SK-N-SH (cell line): ENCODE measurements around the gene UGCG. TPM values are rescaled to one million over a fixed set of nuclear protein-coding genes. Genes with fewer than 3 reads are reported as not detected.

ENCODE experiments used
- CTCF ChIA-PET: fragments of 300-600, 350-600 bp; formaldehyde crosslinking; extraction: SDS; loops from one replicate; lab custom pipeline; 2021; lab: Yijun Ruan, JAX
- POLR2A ChIA-PET: fragments of 350-600 bp; sonication (Branson Sonifier 250); formaldehyde crosslinking; extraction: SDS; loops from one replicate; lab custom pipeline; 2020; ENCODE audit warnings: antibody characterized with exemption, inconsistent platforms; lab: Yijun Ruan, JAX
- DNase-seq: peaks from one replicate; pipeline ENCODE4 v3.0.0; 2012
- H2AFZ ChIP-seq: fragments of 200-600 bp; sonication (generic); 2 replicates; pipeline ENCODE4 v1.8.1; 2016; ENCODE audit warnings: antibody characterized with exemption, mild to moderate bottlenecking, low read depth
- H3F3A ChIP-seq: fragments of 200-600 bp; sonication (generic); replicated peaks from 2 replicates; pipeline ENCODE3; 2016; ENCODE audit warnings: antibody characterized with exemption, mild to moderate bottlenecking; ENCODE audit not compliant: insufficient read depth
- H3K27ac ChIP-seq, 2 experiments: fragments of 200-500 bp in 1 of 2; fragments of 200-600 bp in 1 of 2; sonication (Bioruptor generic) in 1 of 2; sonication (generic), shearing (Covaris generic) in 1 of 2; 2 replicates each; pipeline versions ENCODE4 v1.5.1 to v1.6.1; 2014 to 2016; ENCODE audit warnings: low read depth in 2 of 2, inconsistent platforms in 1 of 2, low read length in 1 of 2, mild to moderate bottlenecking in 1 of 2, mixed read lengths in 1 of 2
- H3K27me3 ChIP-seq: fragments of 200-600 bp; sonication (generic), shearing (Covaris generic); 2 replicates; pipeline ENCODE4 v1.6.1; 2016; ENCODE audit warnings: mixed run types; ENCODE audit not compliant: insufficient read depth
- H3K36me3 ChIP-seq, 2 experiments: fragments of 200-500 bp in 1 of 2; fragments of 200-600 bp in 1 of 2; sonication (Bioruptor generic) in 1 of 2; sonication (generic) in 1 of 2; replicated peaks in 1 of 2; 2 replicates each; pipeline versions ENCODE3 to v1.5.1; 2014 to 2016; ENCODE audit warnings: low read length in 1 of 2, mild to moderate bottlenecking in 1 of 2; ENCODE audit not compliant: insufficient read depth in 2 of 2, control insufficient read depth in 1 of 2
- H3K4me1 ChIP-seq, 2 experiments: fragments of 200-500 bp in 1 of 2; fragments of 200-600 bp in 1 of 2; sonication (Bioruptor generic) in 1 of 2; sonication (generic), shearing (Covaris generic) in 1 of 2; 2 replicates each; pipeline versions ENCODE4 v1.5.1 to v1.6.1; 2014 to 2016; ENCODE audit warnings: low read depth in 1 of 2, low read length in 1 of 2, mixed run types in 1 of 2; ENCODE audit not compliant: insufficient read depth in 2 of 2, control insufficient read depth in 1 of 2
- H3K4me2 ChIP-seq: fragments of 200-600 bp; sonication (generic), shearing (Covaris generic); 2 replicates; pipeline ENCODE4 v1.6.1; 2017; ENCODE audit warnings: mixed run types
- H3K4me3 ChIP-seq, 2 experiments: fragments of 200-500 bp in 1 of 2; fragments of 200-600 bp in 1 of 2; sonication (Bioruptor generic) in 1 of 2; sonication (generic), shearing (Covaris generic) in 1 of 2; 2 replicates each; pipeline versions ENCODE4 v1.5.1 to v1.8.1; 2014 to 2016; ENCODE audit warnings: low read depth in 2 of 2, inconsistent platforms in 1 of 2, low read length in 1 of 2, mild to moderate bottlenecking in 1 of 2, mixed read lengths in 1 of 2, moderate library complexity in 1 of 2
- H3K79me2 ChIP-seq: fragments of 200-600 bp; sonication (generic); 2 replicates; pipeline ENCODE4 v1.8.1; 2017; ENCODE audit warnings: mild to moderate bottlenecking; ENCODE audit not compliant: insufficient read depth
- H3K9ac ChIP-seq: fragments of 200-600 bp; sonication (generic); 2 replicates; pipeline ENCODE4 v1.6.1; 2017; ENCODE audit warnings: mixed run types
- H3K9me2 ChIP-seq: fragments of 200-600 bp; sonication (generic); 2 replicates; pipeline ENCODE4 v1.6.1; 2017; ENCODE audit warnings: mixed run types
- H3K9me3 ChIP-seq: fragments of 200-600 bp; sonication (generic); 2 replicates; pipeline ENCODE4 v1.6.1; 2017; ENCODE audit warnings: mixed run types, mild to moderate bottlenecking, moderate library complexity
- H4K20me1 ChIP-seq: fragments of 200-600 bp; sonication (generic); 2 replicates; pipeline ENCODE4 v1.6.1; 2017; ENCODE audit warnings: mild to moderate bottlenecking, mixed run types; ENCODE audit not compliant: insufficient read depth
- CHD2 ChIP-seq: fragments of 150-350 bp; IDR thresholded peaks from 2 replicates; pipeline ENCODE4 v1.6.1; 2018; ENCODE audit warnings: low read length; ENCODE audit not compliant: partially characterized antibody
- CTCF ChIP-seq: fragments of 200-600 bp; sonication (generic); IDR thresholded peaks from 2 replicates; pipeline ENCODE4 v1.6.1; 2017; ENCODE audit warnings: antibody characterized with exemption, mild to moderate bottlenecking, moderate library complexity
- ELF1 ChIP-seq: IDR thresholded peaks from 2 replicates; pipeline ENCODE4 v1.4.0; 2012
- EZH2phosphoT487 ChIP-seq: fragments of 200-600 bp; sonication (generic); IDR thresholded peaks from 2 replicates; pipeline ENCODE4 v1.6.1; 2017; ENCODE audit warnings: low read depth, mixed run types, mild to moderate bottlenecking, antibody characterized with exemption, moderate library complexity, borderline replicate concordance
- FOSL2 ChIP-seq: IDR thresholded peaks from 2 replicates; pipeline ENCODE4 v1.4.0; 2012; ENCODE audit warnings: low read depth, mild to moderate bottlenecking, moderate library complexity, borderline replicate concordance
- FOXM1 ChIP-seq: IDR thresholded peaks from 2 replicates; pipeline ENCODE4 v1.4.0; 2012; ENCODE audit warnings: low read depth, mild to moderate bottlenecking
- GABPA ChIP-seq: IDR thresholded peaks from 2 replicates; pipeline ENCODE4 v1.4.0; 2012; ENCODE audit warnings: low read depth, mild to moderate bottlenecking
- NFIC ChIP-seq: IDR thresholded peaks from 2 replicates; pipeline ENCODE4 v1.4.0; 2012; ENCODE audit warnings: borderline replicate concordance
- RCOR1 ChIP-seq: fragments of 150-350 bp; IDR thresholded peaks from 2 replicates; pipeline ENCODE4 v1.6.1; 2017; ENCODE audit warnings: antibody characterized with exemption, low read length
- REST ChIP-seq: IDR thresholded peaks from 2 replicates; pipeline ENCODE4 v1.6.1; 2012; ENCODE audit warnings: mild to moderate bottlenecking, low read depth, low read length, moderate library complexity
- RFX5 ChIP-seq: IDR thresholded peaks from 2 replicates; pipeline ENCODE4 v1.6.1; 2012; ENCODE audit warnings: mild to moderate bottlenecking, improper control_type of control experiment, low read length
- RXRA ChIP-seq: IDR thresholded peaks from 2 replicates; pipeline ENCODE4 v1.4.0; 2012; ENCODE audit warnings: low read depth, mild to moderate bottlenecking, borderline replicate concordance
- SMC3 ChIP-seq: IDR thresholded peaks from 2 replicates; pipeline ENCODE4 v1.6.1; 2012; ENCODE audit warnings: low read depth, low read length, improper control_type of control experiment
- TAF1 ChIP-seq: IDR thresholded peaks from 2 replicates; pipeline ENCODE4 v1.6.1; 2012; ENCODE audit warnings: low read depth, mild to moderate bottlenecking, low read length, moderate library complexity, borderline replicate concordance
- TCF12 ChIP-seq: IDR thresholded peaks from 2 replicates; pipeline ENCODE4 v1.4.0; 2012
- USF1 ChIP-seq: IDR thresholded peaks from 2 replicates; pipeline ENCODE4 v1.4.0; 2012; ENCODE audit warnings: low read depth, borderline replicate concordance
- YY1 ChIP-seq: IDR thresholded peaks from 2 replicates; pipeline ENCODE4 v1.4.0; 2012; ENCODE audit warnings: low read depth, mild to moderate bottlenecking
- WGBS: methylation state at CpG from one replicate; pipeline ENCODE4 v1.1.6; 2017; ENCODE audit warnings: low lambda C conversion rate; 5-methylcytosine and 5-hydroxymethylcytosine counted together
- polyA plus RNA-seq, 3 experiments: library from polyadenylated mRNA; depleted of rRNA; stranded (reverse); fragments of >200 nt; gene quantifications; 2 replicates each; pipeline ENCODE4 v1.2.3, GENCODE V29; 2012

Gene UGCG
- polyA plus RNA-seq, 1 of the 3 experiments (the other 2 are of a cell fraction): 20.0 TPM

GRCh38 chr9:111949919-111950318 is 53.3 kb downstream of the UGCG start:
- Histone ChIP-seq H3K4me1 (no peaks in the 10 kb centered on the region; a peak in 1 of 4 replicates), H3F3A (peaks cover 9% of the 10 kb centered on the region), H3K4me3 (no peak overlapping the region), H2AFZ (no peak overlapping the region), H3K9me2 (no peaks in the 10 kb centered on the region), H3K4me2 (no peak overlapping the region), H3K79me2 (no peaks in the 10 kb centered on the region), H3K27me3 (no peaks in the 10 kb centered on the region), H4K20me1 (no peaks in the 10 kb centered on the region), H3K27ac (peak overlapping the region in 1 of 2 experiments; percentile 44; a peak in 1 of 4 replicates), H3K9me3 (no peaks in the 10 kb centered on the region), H3K9ac (no peak overlapping the region), H3K36me3 (no peaks in the 10 kb centered on the region)
- TF ChIP-seq RFX5 (no peak), FOSL2 (peak; percentile 6; the same call in 1 of the 2 replicates), GABPA (no peak), CHD2 (no peak), YY1 (no peak), ELF1 (no peak), RXRA (no peak), NFIC (no peak)
- no peak for DNase-seq
- ChIA-PET CTCF (no interaction called here), POLR2A (no interaction called here)
- WGBS: 91% methylated on average over 3 of the region's 3 CpGs

GRCh38 chr9:111952559-111952958 is 55.9 kb downstream of the UGCG start:
- no peaks in the 10 kb centered on the region for H3K27me3 ChIP-seq
- peaks cover 0 to 4% of the 10 kb centered on the region in 2 experiments; a peak in 1 of 4 replicates for H3K4me1 ChIP-seq
- CTCF ChIA-PET: no interaction called here
- H3K36me3 ChIP-seq: no peaks in the 10 kb centered on the region
- H4K20me1 ChIP-seq: no peaks in the 10 kb centered on the region
- TF ChIP-seq TCF12 (peak; percentile 12; the same call in 1 of the 2 replicates), RXRA (peak; percentile 51; the same call in 1 of the 2 replicates), SMC3 (no peak), FOXM1 (no peak)
- TF ChIP-seq, all 33 proteins: peak for 2
- no peaks in the 10 kb centered on the region for H3K9me2 ChIP-seq
- H3F3A ChIP-seq: peaks cover 8% of the 10 kb centered on the region
- H3K9me3 ChIP-seq: no peaks in the 10 kb centered on the region
- H3K4me3 ChIP-seq: no peak overlapping the region
- 62% methylated on average over 3 of the region's 3 CpGs for WGBS
- DNase-seq: no peak
- H2AFZ ChIP-seq: no peak overlapping the region
- no peaks in the 10 kb centered on the region for H3K79me2 ChIP-seq
- peak overlapping the region; percentile 14; the same call in 1 of the 2 replicates for H3K9ac ChIP-seq
- POLR2A ChIA-PET: no interaction called here
- peak overlapping the region in 1 of 2 experiments; percentile 33; a peak in 1 of 4 replicates for H3K27ac ChIP-seq
- H3K4me2 ChIP-seq: 0 out of 2 replicates have a peak overlapping the region, but pooled peaks have one; percentile 15

GRCh38 chr9:111953444-111953843 is 56.8 kb downstream of the UGCG start:
- ChIA-PET POLR2A (no interaction called here), CTCF (no interaction called here)
- Histone ChIP-seq H3K27ac (no peak overlapping the region), H3K4me1 (peaks cover 0 to 7% of the 10 kb centered on the region in 2 experiments; a peak in 1 of 4 replicates), H3K9me2 (no peaks in the 10 kb centered on the region), H3K27me3 (no peaks in the 10 kb centered on the region), H3K79me2 (no peaks in the 10 kb centered on the region), H2AFZ (no peak overlapping the region), H3K4me3 (no peak overlapping the region), H3K9me3 (no peaks in the 10 kb centered on the region), H3F3A (peaks cover 17% of the 10 kb centered on the region), H3K36me3 (no peaks in the 10 kb centered on the region), H3K4me2 (no peak overlapping the region), H4K20me1 (no peaks in the 10 kb centered on the region), H3K9ac (no peak overlapping the region)
- WGBS: 83% methylated on average over 3 of the region's 3 CpGs
- no peak for DNase-seq
- no peak for TF ChIP-seq EZH2phosphoT487
- TF ChIP-seq USF1: no peak
- TF ChIP-seq TAF1: no peak
- no peak for TF ChIP-seq TCF12
- TF ChIP-seq CTCF: no peak
- no peak for TF ChIP-seq ELF1
- TF ChIP-seq RCOR1: no peak
- no peak for TF ChIP-seq REST
- no peak for TF ChIP-seq YY1
